B cell (primary cell): Measurements from ENCODE around the gene KPNA4.

Experiments used
- CTCF ChIP-seq: fragments of 200-600 bp; IDR thresholded peaks from one replicate; pipeline ENCODE4 v1.8.0; 2022; ENCODE audit warnings: antibody characterized with exemption, mild to moderate bottlenecking
- EZH2 ChIP-seq: IDR thresholded peaks from 2 replicates; pipeline ENCODE4 v1.6.1; 2012; ENCODE audit warnings: borderline replicate concordance, low read depth, mild to moderate bottlenecking, moderate library complexity, low read length; ENCODE audit not compliant: insufficient read depth, poor library complexity, severe bottlenecking

GRCh38 chr3:160564949-160565441, 376 bp downstream of the KPNA4 start:
- TF ChIP-seq CTCF (no peak), EZH2 (no peak)
